Measurements from ENCODE around the gene RASAL2. TPM values are rescaled to one million over a fixed set of nuclear protein-coding genes. Genes with fewer than 3 reads are reported as not detected.
"Not testable (repeated sequence)": the region's sequence is repeated elsewhere in the genome, so short reads cannot be mapped to it uniquely, and the experiment has no call there.

RASAL2 gene
- polyA plus RNA-seq, 1 experiment, result 27.7 TPM

GRCh38 chr1:178307264-178307663 lies 213.4 kb downstream of the RASAL2 start:
- Histone ChIP-seq H3K36me3 (ENCODE audit: control insufficient read depth, insufficient read depth, low read length) (no peaks in the 10 kb centered on the region), H3K27me3 (ENCODE audit: control insufficient read depth, insufficient read depth, low read length) (no peaks in the 10 kb centered on the region), H3K4me3 (ENCODE audit: low read depth, low read length) (no peak overlapping the region)
- CTCF ChIA-PET, result interaction anchor here (0.9 to 7.8 kb wide), 3 partner anchors 194 to 696 kb away, joined by 3 to 111 read pairs (median 20); no protein-coding TSS in a partner anchor
- no peak for TF ChIP-seq CTCF (IDR thresholded peaks at IDR 0.05; ENCODE audit: insufficient read depth, low read depth, low read length)
- POLR2A ChIA-PET, result no interaction called here
- no peak for DNase-seq (ENCODE audit: low read depth)

- Histone ChIP-seq H3K4me3 (ENCODE audit: low read depth, low read length) (no peak overlapping the region), H3K27me3 (ENCODE audit: control insufficient read depth, insufficient read depth, low read length) (no peaks in the 10 kb centered on the region), H3K36me3 (ENCODE audit: control insufficient read depth, insufficient read depth, low read length) (no peaks in the 10 kb centered on the region)
- POLR2A ChIA-PET, result no interaction called here
- CTCF ChIA-PET, result interaction anchor here (1.1 to 7.8 kb wide), 4 partner anchors 9 to 695 kb away, joined by 4 to 111 read pairs (median 15); no protein-coding TSS in a partner anchor
- no peak for TF ChIP-seq CTCF (IDR thresholded peaks at IDR 0.05; ENCODE audit: insufficient read depth, low read depth, low read length)
- no peak for DNase-seq (ENCODE audit: low read depth)
Observed at GRCh38 chr1:178308438-178308837, 214.5 kb downstream of the RASAL2 start.

- CTCF ChIA-PET, result interaction anchor here (0.6 to 7.8 kb wide), 26 partner anchors 11 to 696 kb away, joined by 3 to 111 read pairs (median 4); no protein-coding TSS in a partner anchor
- H3K4me3 ChIP-seq (ENCODE audit: low read depth, low read length), result no peak overlapping the region
- no peaks in the 10 kb centered on the region for H3K27me3 ChIP-seq (ENCODE audit: control insufficient read depth, insufficient read depth, low read length)
- H3K36me3 ChIP-seq (ENCODE audit: control insufficient read depth, insufficient read depth, low read length), result no peaks in the 10 kb centered on the region
- peak; percentile 66 for TF ChIP-seq CTCF (IDR thresholded peaks at IDR 0.05; ENCODE audit: insufficient read depth, low read depth, low read length)
- POLR2A ChIA-PET, result interaction anchor here (0.6 kb wide), 1 partner anchor 226 kb away, joined by 4 read pairs; no protein-coding TSS in a partner anchor
- DNase-seq (ENCODE audit: low read depth), result peak; percentile 46
Observed at GRCh38 chr1:178310685-178311105, 216.8 kb downstream of the RASAL2 start.

GRCh38 chr1:178311164-178311563 lies 217.3 kb downstream of the RASAL2 start:
- Histone ChIP-seq H3K4me3 (ENCODE audit: low read depth, low read length) (no peak overlapping the region), H3K27me3 (ENCODE audit: control insufficient read depth, insufficient read depth, low read length) (no peaks in the 10 kb centered on the region), H3K36me3 (ENCODE audit: control insufficient read depth, insufficient read depth, low read length) (no peaks in the 10 kb centered on the region)
- no peak for TF ChIP-seq CTCF (IDR thresholded peaks at IDR 0.05; ENCODE audit: insufficient read depth, low read depth, low read length)
- CTCF ChIA-PET, result interaction anchor here (0.6 to 7.8 kb wide), 24 partner anchors 11 to 695 kb away, joined by 3 to 111 read pairs (median 4); no protein-coding TSS in a partner anchor
- POLR2A ChIA-PET, result interaction anchor here (0.6 kb wide), 1 partner anchor 225 kb away, joined by 4 read pairs; no protein-coding TSS in a partner anchor
- DNase-seq (ENCODE audit: low read depth), result no peak

- POLR2A ChIA-PET; H3K4me3 ChIP-seq (ENCODE audit: low read depth, low read length); DNase-seq (ENCODE audit: low read depth); H3K36me3 ChIP-seq (ENCODE audit: control insufficient read depth, insufficient read depth, low read length); H3K27me3 ChIP-seq (ENCODE audit: control insufficient read depth, insufficient read depth, low read length): not testable (repeated sequence)
- CTCF ChIA-PET, result interaction anchor here (1.3 kb wide), 1 partner anchor 182 kb away, joined by 3 read pairs; no protein-coding TSS in a partner anchor
Observed at GRCh38 chr1:178320280-178320982, 226.5 kb downstream of the RASAL2 start.
